Cardiac septum (tissue), 1 donor: ENCODE results near the gene TTC33. TPM values are rescaled to one million over a fixed set of nuclear protein-coding genes. Genes with fewer than 3 reads are reported as not detected.
"Not testable (repeated sequence)": the region's sequence is repeated elsewhere in the genome, so short reads cannot be mapped to it uniquely, and the experiment has no call there.

Experiments used
- DNase-seq: peaks from one replicate; pipeline ENCODE4 v3.0.0-alpha.2; 2020; ENCODE audit warnings: low spot score
- intact Hi-C: fragments of 100-400 bp; cut with DNase I; formaldehyde crosslinking; loops from one replicate; pipeline ENCODE4 v1.14.0; 2022
- total RNA-seq: library from RNA; stranded (reverse); fragmentation: NEBNext Ultra II Directional; extraction: Animal tissue kit (Norgen Biotek cat#: 25700); gene quantifications from one replicate; pipeline ENCODE4 v1.2.1, GENCODE V29; 2021
- donor health status: DM: no; HTN: no; CAD: no.

The TTC33 gene
- total RNA-seq, 1 donor from 2014 or later = 19.1 TPM

DNA sequence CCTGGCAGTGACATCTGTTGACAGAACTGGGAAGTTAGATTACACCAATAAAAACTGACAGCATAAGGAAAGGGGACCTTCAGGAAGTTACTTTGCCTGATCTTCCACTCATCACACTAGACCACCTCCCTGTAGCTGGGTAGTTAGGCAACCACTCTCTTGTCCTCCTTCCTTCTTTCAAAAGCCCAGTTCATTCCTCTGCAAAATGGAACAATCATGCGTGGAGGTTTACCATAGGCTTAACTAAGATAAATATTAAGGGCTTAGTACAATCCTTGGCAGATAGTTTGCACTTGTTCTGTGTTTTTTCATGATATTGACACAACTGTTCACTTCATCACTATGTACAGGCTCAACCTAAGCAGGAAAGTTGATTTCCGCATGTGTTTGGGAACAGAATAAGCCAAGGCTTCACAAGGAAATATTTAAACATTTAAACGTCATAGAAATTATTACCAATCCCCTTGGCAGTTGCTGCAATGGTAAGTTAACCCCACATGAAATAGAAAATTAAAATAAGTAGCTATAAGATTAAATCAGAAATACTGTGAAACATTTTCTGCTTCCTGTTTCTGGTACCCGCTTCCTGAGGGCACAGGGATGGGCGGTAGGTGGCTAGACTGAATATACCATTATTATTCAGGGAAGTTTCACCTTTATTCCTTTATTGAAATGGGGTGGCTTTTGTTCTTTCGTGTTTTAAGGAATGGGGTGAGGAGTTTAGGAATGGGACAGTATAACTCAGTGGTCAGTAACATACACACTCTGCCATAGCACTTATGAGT is 86.0 kb downstream of the TTC33 start:
- intact Hi-C loops = loop anchor here (10.0 kb wide), 1 partner anchor 645 kb away; no protein-coding TSS in a partner anchor
- DNase-seq = no peak

DNA sequence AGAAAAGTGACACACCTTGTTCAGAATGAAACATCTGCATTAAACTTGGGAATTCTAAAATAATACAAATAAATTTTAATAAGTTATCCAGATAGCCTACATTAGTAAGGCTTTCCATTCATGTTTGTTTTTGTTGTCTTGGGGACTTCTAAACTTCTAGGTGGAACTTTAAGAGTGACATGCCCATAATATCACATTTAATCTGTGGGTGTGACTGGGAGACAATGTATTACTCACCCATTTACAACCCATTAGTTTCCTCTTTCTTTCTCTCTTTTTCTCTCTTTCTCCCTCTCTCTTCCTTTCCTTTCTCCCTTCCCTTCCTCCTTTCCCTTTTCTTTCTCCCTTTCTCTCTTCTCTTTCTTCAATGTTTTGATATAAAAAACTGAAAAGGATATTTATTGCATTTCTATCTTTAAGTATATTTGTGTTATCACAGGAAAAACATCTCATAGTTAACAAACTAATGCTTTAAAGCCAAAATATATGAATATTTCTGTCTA is 88.5 kb downstream of the TTC33 start:
- DNase-seq = no peak
- intact Hi-C loops = no loop called here

DNA sequence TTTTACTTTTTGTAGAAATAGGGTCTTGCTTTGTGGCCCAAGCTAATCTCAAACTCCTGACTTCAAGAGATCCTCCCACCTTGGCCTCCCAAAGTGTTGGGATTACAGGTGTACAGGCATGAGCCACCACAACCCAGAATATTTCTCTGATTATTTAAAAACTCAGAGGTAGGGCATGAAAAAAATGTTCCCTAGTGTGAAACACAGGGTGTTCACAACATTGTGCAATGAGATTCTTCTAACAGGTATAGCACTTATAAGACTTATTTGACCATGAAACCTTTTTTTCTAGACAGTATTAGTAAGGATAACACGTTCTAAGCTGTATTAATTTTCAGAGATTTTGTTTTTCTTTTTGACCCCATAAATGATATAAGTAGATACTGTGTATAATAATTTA is 89.1 kb downstream of the TTC33 start:
- intact Hi-C loops = no loop called here
- no peak for DNase-seq

DNA sequence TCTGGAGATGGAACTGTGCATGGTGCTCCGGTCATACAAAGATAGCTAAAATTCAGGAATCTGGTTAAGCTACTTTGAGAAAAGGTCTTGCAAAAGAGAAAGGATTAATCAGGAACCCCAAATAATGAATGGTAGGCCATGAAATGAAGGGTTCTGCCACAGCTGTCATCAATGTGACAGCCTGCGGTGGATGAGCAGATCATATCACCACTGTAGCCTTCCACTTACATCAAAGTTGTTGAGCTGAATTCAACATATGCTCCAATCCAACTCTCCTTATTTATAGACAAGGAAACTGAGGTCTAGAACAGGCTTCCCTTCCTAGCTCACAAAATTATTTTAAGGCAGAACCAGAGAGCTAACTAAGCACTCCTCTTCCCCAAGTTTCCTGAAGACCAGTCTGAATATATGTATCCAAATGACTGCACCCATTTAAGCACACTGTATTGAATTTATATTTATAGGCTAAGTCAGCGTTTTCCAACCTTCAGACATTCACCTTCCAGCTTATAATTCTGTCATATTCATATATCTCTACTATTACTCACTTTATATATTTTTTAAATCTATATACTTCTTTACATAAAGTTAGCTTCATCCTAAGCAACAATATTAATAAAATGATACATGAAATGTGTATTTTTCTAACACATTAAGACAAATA is 90.0 kb downstream of the TTC33 start:
- intact Hi-C loops = no loop called here
- no peak for DNase-seq

DNA sequence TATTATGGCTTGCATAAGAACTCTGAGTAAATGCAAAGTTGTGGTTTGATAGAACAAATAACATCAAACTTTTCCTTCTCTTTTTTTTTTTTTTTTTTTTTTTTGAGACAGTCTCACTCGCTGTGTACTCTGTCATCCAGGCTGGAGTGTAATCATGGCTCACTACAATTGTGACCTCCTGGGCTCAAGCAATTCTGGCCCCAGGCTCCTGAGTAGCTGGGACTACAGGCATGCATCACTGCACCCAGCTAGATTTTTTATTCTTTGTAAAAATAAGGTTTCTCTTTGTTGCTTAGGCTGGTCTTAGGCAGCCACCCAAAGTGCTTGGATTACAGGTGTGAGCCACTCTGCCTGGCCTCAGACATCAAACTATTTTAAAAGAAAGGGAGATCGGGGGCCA is 95.0 kb downstream of the TTC33 start:
- intact Hi-C loops = no loop called here
- DNase-seq = no peak

DNA sequence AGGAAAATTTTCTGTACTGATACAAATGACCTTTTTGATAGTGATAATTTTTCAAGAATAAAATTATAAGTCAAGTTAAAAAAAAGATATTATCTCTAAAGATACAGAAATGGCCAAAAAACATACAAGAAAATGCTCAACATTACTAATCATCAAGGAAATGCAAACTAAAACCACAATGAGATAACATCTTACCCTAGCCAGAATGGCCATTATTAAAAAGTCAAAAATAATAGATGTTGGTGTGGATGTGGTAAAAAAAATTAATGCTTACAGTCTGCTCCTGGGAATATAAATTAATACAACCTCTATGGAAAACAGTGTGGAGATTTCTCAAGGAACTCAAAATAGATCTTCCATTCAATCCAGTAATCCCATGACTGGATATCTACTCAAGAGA is 99.0 kb downstream of the TTC33 start:
- no peak for DNase-seq
- intact Hi-C loops = no loop called here

DNA sequence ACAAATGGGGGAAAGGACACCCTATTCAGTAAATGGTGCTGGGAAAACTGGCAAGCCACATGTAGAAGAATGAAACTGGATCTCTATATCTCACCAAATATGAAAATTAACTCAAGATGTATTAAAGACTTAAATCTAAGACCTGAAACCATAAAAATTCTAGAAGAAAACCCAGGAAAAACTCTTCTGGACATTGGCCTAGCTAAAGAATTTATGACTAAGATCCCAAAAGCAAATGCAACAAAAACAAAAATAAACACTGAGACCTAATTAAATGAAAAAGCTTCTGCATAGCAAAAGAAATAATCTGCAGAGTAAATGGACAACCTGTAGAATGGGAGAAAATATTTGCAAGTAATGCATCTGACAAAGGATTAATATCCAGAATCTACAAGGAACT is 99.7 kb downstream of the TTC33 start:
- DNase-seq, intact Hi-C loops: not testable (repeated sequence)

DNA sequence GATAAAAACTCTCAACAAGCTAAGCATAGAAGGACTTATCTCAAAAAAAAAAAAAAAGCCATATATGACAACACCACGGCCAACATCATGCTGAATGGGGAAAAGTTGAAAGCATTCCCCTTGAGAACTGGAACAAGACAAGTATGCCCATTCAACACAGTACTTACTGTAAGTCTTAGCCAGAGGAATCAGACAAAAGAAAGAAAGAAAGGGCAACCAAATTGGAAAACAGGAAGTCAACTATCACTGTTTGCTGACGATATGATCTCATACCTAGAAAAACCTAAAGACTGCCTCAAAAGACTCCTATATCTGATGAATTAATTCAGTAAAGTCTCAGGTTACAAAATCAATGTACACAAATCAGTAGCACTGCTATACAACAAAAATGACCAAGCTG is 100.6 kb downstream of the TTC33 start:
- intact Hi-C loops = no loop called here
- DNase-seq = no peak

DNA sequence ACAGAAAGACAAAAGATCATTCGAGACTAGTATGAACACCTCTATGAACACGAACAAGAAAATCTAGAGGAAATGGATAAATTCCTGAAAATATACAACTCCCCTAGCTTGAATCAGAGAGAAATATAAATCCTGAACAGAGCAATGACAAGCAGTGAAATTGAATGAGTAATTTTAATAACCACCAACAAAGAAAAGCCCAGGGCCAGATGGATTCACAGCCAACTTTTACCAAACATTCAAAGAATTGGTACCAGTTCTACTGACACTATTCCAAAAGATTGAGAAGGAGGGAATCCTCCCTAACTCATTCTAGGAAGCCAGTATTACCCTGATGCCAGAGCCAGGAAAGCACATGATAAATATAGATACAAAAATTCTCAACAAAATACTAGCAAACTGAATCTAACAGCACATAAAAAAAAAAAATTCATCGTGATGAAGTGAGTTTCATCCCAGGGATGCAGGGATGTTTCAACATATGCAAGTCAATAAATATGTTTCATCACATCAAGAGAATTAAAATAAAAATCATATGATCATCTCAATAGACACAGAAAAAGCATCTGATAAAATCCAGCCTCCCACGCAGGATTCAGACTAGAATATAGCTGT is 101.3 kb downstream of the TTC33 start:
- no peak for DNase-seq
- intact Hi-C loops = no loop called here

DNA sequence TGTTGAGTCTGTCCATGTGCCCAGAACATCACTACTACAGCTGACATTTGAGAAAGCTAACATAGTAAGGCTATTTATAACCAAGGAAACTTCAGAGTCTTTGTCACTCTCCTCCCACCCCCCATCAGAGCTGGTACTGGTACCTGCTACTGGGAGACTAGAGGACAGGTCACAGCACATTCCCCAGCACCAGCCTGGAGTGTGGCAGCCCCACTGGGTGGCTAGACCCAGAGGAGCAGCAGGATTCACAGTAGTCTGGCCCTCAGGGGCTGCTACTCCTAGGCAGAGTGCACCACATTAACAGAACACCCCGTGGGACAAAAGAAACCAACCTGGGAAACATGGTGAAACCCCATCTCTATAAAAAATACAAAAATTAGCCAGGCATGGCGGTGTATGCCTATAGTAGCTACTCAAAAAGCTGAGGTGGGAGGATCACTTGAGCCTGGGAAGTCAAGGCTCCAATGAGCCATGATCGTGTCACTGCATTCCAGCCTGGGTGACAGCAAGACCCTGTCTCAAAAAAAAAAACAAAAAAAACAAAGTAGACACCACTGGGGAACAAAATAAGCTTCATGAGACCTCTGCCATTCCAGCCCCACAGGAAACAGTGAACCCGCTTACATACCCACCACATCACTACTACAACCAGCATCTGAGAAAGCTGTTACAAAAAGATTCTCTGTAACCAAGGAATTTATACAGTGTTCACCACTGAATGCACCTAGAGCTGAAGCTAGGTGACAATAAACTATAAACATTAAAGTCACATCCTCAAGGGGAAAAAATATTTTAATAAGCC is 102.3 kb downstream of the TTC33 start:
- no peak for DNase-seq
- intact Hi-C loops = no loop called here

DNA sequence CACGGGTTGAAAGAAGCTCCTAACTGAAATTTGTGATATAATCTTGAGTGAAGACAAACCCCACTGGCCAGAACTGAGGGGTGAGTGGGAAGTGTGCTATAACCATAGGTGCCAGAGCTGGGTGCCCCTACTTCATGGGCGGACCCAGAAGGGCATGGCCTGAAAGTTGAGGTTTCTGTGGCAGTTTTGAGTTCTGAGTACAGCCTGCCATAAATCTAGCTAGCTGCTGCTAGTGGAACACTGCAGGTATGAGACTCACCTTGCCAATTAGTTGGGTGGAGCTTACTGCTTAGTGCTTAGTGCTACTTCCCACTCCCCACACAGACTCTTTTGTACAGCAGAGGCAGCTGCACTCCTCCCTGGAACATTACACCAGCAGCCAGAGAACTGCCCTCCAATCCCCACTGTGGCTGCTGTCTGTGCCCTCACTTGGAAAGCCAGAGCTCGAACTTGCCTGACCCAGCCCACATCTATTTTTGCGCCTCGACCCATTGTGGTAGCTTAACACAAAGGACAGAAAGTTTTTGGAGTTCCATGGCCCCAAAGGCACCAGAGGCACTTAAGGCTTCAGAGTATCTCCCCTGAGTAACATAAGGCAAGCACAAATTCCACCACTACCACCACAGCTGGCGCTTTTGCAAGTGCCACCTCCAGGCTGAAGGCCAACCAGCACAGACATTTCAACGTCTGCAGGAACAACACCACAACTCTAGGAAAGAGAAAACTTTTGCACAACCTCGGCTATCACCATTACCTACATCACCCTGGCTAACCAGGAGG is 103.1 kb downstream of the TTC33 start:
- intact Hi-C loops = no loop called here
- DNase-seq = no peak

DNA sequence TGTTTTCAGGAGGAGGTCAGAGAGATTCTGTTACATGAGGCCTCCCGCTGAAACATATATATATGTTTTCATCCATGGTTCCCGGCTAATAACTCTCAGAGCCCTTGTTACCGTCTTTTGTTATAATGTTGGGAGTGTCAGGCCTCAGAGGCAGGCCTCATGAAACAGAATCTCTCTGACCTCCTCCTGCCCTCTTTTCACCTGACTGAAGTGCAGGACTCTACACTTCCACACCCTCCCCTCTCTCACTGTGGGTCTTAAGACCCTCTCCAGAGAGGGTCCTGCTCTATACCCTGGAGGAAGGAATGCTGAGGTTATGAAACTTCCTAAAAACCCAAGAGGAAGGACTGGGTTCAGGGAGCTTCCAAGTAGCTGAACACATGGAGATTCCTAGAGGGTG is 104.6 kb downstream of the TTC33 start:
- no peak for DNase-seq
- intact Hi-C loops = no loop called here

DNA sequence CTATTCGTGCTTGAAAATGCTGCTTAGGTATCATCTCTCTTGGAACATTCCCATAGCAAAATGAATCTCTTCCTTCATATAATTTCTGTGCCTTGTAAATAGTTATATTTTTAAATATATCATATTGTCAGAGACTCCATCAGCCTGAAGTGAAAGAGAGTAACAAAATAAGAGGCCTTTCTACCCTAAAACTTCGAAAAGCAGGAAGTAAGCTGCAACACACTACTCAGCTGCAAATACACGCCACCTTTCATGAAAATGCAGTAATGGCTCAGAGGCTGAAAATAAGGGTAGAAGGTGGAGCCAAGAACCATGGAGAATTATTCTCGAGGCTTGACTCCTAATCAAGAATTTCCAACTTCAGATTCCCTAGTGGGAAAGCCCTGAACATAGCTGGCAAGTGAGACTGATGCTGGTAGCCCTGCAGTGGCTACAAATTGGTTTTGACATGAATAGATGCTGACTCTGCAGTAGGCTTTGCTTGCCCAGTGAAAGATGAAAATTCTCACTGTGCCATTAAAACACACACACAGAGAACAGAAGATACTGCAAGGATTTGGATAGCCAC is 106.2 kb downstream of the TTC33 start:
- no peak for DNase-seq
- intact Hi-C loops = no loop called here

DNA sequence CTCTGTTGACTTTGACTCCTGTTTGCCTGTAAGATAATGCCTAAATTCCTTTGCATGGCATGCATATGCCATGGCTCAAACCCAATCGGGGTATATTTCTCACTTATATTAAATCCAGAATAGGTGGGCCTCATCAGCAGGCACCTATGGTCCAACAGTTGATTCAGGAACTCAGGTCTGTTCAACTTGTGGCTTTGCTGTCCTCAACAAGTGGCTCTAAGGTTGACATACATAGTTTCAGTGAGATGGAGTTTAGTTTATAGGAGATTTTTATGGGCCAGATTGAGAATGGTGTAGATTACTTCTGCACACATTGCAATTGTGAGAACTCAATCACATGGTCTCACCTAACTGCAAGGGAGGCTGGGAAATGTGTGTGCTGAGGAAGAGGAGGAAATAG is 107.6 kb downstream of the TTC33 start:
- intact Hi-C loops = no loop called here
- DNase-seq = no peak

DNA sequence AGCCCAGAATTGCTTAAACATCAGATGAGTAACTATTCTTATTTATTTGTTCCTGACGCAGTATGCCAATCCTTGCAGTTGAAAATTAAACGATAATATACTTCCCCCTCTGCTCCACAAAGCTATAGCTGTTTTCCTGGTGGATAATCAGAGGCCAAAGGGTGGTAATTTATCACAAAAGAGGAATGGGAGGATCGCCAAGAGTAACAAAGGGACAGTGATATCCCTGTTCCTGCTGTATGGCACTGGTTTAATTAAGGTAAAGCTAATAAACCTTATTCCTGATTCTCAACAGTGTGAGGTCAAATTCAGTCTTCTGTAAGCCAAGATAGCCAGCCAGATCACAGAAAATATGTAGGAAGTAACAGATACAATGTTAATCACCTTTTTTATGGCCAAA is 109.5 kb downstream of the TTC33 start:
- intact Hi-C loops = no loop called here

DNA sequence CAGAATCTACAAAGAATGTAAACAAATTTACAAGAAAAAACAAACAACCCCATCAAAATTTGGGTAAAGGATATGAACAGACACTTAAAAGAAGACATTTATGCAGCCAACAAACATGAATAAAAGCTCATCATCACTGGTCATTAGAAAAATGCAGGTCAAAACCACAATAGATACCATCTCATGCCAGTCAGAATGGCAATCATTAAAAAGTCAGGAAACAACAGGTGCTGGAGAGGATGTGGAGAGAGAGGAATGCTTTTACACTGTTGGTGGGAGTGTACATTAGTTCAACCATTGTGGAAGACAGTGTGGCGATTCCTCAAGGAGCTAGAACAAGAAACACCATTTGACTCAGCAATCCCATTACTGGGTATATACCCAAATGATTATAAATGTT is 116.2 kb downstream of the TTC33 start:
- DNase-seq, intact Hi-C loops: not testable (repeated sequence)

More for the DNA sequence above, 109.5 kb downstream of the TTC33 start:
- no peak for DNase-seq

DNA sequence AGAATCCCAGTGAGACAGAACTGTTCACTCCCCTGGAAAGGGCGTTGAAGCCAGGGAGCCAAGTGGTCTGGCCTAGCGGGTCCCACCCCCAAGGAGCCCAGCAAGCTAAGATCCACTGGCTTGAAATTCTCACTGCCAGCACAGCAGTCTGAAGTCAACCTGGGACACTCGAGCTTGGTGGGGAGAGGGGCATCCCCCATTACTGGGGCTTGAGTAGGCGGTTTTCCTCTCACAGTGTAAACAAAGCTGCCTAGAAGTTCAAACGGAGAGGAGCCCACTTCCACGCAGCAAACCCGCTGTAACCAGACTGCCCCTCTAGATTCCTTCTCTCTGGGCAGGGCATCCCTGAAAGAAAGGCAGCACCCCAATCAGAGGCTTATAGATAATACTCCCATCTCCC is 121.2 kb downstream of the TTC33 start:
- DNase-seq = no peak
- intact Hi-C loops = no loop called here

DNA sequence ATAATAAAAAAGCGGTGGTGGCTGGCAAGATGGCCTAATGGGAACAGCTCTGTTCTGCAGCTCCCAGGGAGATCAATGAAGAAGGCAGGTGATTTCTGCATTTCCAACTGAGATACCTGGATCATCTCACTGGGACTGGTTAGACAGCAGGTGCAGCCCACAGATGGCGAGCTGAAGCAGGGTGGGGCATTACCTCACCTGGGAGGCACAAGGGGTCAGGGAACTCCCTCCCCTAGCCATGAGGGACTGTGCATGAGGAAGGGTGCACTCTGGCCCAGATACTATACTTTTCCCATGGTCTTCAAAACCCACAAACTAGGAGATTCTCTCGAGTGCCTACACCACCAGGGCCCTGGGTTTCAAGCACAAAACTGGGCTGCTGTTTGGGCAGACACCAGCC is 121.6 kb downstream of the TTC33 start:
- DNase-seq = no peak
- intact Hi-C loops = no loop called here

DNA sequence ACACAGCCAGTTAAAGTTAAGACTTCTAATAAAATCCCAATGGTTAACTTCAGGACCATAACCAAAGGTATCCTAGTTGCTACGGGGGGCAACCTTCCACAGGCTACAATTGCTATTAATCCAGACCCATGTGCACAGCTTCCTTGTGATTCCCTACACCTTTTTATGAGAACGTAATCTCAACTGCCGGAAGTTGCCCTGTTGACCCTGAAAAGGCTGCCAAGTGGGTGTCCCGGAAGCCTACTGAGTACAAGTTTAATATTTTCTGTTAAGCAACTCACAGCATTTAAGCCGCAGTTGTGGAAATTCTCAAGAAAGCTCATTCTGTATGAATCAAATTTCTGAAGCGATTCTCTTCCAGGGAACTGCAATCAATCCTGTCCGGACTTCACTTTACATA is 124.5 kb downstream of the TTC33 start:
- intact Hi-C loops = no loop called here
- no peak for DNase-seq
